ENCODE measurements around the gene HOTAIR.

HOTAIR gene

DNA sequence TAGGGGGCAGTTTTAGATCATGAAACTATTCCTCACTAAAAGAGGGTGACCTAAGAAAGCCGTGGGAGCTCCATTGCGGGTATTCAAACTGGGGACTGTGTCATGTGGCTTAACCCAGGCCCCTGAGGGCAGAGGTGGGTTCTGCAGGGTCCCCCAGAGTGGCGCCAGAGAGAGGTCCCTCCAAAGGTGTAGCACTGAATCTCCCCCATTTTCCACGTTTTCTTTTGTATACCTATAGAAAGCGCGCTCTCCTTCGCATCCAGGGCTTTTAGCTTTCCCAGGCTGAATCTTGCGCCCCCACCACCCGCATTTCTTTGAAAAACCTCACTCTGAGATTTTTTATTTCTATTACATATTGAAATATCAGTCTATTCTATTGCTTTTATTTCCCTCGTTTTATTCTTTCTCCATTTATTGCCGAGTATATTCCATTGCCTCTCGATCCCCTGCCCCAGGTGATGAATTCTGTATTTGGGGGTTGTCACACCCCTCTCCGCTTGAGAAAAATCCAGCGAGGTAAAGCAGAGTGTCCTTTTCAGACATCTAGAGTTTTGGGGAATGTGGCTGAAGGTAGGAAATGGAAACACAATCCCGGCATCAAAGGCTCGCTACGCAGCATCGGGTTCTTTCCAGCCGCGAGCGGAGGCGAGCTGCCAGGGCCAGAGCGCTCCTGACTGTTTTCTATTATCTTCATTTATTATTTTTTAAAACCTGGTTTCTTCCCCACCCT, 37.0 kb downstream of the HOTAIR start:
- CTCF ChIA-PET, result interaction anchor here (1.5 kb wide), 1 partner anchor 8 kb away, joined by 3 read pairs; no protein-coding TSS in a partner anchor
- DNase-seq (ENCODE audit: extremely low spot score), result no peak
- no peak for TF ChIP-seq CTCF (IDR thresholded peaks at IDR 0.05; ENCODE audit: control extremely low read depth, extremely low read depth, low read depth, missing control alignments)
- POLR2A ChIA-PET, result no interaction called here

- no peak for TF ChIP-seq CTCF (IDR thresholded peaks at IDR 0.05; ENCODE audit: control extremely low read depth, extremely low read depth, low read depth, missing control alignments)
- CTCF ChIA-PET, result interaction anchor here (1.5 kb wide), 1 partner anchor 7 kb away, joined by 3 read pairs; no protein-coding TSS in a partner anchor
- DNase-seq (ENCODE audit: extremely low spot score), result no peak
- POLR2A ChIA-PET, result no interaction called here
These were observed 37.7 kb downstream of the HOTAIR start for GRCh38 chr12:53937099-53937498.

- ChIA-PET CTCF (interaction anchor here (1.4 to 2.3 kb wide), 3 partner anchors 9 to 272 kb away, joined by 3 to 6 read pairs (median 5); no protein-coding TSS in a partner anchor), POLR2A (no interaction called here)
- no peak for DNase-seq (ENCODE audit: extremely low spot score)
- TF ChIP-seq CTCF (IDR thresholded peaks at IDR 0.05; ENCODE audit: control extremely low read depth, extremely low read depth, low read depth, missing control alignments), result no peak
These were observed 39.1 kb downstream of the HOTAIR start for GRCh38 chr12:53935383-53936341.

DNA sequence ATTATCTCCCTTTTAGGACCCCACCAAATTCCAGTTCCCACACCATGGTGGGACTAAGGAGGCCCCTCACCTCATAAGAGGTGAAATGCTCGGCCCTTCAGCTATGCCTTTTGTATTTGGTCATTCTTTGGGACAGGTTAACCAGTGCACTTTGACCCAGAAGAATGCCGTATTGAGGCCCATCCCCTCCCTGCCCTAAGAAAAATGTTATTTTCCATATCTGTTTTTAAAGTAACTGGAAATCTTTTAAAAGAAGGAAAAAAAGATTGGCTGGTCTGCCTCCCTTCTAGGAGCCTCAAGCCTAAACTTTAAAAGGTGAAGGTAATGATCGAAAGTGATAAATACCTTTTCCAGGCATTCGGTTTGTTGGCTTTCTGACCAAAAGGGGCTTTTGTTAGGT, 41.8 kb downstream of the HOTAIR start:
- DNase-seq (ENCODE audit: extremely low spot score), result no peak
- CTCF ChIA-PET, result interaction anchor here (1.5 to 2.3 kb wide), 2 partner anchors 32 to 91 kb away, joined by 3 to 5 read pairs; no protein-coding TSS in a partner anchor

DNA sequence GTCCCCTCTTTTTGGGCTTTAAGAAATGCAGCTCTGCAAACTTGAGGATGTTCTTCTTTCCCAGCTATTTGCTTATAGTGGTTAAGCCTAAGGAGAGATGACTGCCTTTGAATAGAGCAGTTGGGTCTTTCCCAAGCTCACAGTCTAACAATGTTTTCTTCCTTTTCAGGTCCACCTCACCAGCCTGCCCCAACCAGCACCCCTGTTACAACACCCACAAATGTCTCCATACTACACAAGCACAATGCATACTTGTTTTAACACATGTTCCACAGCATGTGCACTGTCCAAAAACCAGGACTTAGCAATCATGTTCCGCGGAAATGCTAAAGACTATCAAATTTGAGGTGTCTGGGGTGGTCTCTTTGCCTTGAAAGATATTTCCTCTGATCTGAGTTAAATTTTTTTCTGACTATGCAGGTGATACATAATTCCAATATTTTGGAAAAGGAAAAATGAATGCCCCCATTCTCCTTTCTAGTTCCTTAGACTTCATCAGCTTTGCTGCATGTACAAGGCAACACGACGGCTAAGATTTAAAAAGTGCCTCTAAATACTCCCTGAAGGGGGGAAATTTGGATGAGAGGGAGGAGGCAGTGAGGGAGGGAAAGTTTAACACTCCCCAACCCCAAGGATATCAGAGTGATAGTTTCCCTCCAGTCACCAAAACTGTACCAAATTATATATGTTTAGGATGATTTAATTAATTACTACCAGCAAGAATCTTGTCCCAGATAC, 42.7 kb downstream of the HOTAIR start:
- POLR2A ChIA-PET, result no interaction called here

More for the DNA sequence above, 41.8 kb downstream of the HOTAIR start:
- no peak for TF ChIP-seq CTCF (IDR thresholded peaks at IDR 0.05; ENCODE audit: control extremely low read depth, extremely low read depth, low read depth, missing control alignments)
- POLR2A ChIA-PET, result no interaction called here

More for the DNA sequence above, 42.7 kb downstream of the HOTAIR start:
- TF ChIP-seq CTCF (IDR thresholded peaks at IDR 0.05; ENCODE audit: control extremely low read depth, extremely low read depth, low read depth, missing control alignments), result no peak
- no peak for DNase-seq (ENCODE audit: extremely low spot score)
- CTCF ChIA-PET, result interaction anchor here (1.0 to 1.5 kb wide), 3 partner anchors 92 to 174 kb away, joined by 3 read pairs; partner anchors contain the start of gene HOXC5
